ENCODE data around the gene DUSP3.

DNA sequence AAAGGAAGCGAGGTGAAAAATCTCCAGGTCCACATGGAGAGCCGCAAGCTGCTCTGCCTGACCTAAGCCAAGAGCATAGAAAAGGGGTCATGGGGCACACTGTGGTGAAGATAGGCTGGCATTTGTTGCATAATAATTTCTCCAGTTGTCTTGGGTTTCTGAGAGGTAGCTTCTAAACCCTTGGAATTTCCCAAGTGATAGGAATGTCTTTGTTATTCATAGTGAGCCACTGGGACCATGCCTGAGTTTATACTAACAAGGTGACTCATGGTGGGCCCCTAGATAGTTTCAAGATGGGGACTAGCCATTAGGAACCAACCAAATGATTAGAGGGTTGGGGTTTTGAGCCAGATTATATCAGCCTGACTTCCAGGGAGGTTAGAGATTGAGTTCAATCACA, 45.8 kb downstream of the DUSP3 start:
- TF ChIP-seq, protein P1, sequence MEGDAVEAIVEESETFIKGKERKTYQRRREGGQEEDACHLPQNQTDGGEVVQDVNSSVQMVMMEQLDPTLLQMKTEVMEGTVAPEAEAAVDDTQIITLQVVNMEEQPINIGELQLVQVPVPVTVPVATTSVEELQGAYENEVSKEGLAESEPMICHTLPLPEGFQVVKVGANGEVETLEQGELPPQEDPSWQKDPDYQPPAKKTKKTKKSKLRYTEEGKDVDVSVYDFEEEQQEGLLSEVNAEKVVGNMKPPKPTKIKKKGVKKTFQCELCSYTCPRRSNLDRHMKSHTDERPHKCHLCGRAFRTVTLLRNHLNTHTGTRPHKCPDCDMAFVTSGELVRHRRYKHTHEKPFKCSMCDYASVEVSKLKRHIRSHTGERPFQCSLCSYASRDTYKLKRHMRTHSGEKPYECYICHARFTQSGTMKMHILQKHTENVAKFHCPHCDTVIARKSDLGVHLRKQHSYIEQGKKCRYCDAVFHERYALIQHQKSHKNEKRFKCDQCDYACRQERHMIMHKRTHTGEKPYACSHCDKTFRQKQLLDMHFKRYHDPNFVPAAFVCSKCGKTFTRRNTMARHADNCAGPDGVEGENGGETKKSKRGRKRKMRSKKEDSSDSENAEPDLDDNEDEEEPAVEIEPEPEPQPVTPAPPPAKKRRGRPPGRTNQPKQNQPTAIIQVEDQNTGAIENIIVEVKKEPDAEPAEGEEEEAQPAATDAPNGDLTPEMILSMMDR (IDR thresholded peaks at IDR 0.05): no peak
- TF ChIP-seq POLR2A (IDR thresholded peaks at IDR 0.05) (no peak), EP300 (IDR thresholded peaks at IDR 0.05) (no peak)

Measured in ovary (tissue), 3 donors.